ENCODE results near the gene RGS6. TPM values are rescaled to one million over a fixed set of nuclear protein-coding genes. Genes with fewer than 3 reads are reported as not detected.

RGS6 gene
- total and polyA plus RNA-seq, 7 donors: 0.19 to 1.6 (median 0.42) TPM

DNA sequence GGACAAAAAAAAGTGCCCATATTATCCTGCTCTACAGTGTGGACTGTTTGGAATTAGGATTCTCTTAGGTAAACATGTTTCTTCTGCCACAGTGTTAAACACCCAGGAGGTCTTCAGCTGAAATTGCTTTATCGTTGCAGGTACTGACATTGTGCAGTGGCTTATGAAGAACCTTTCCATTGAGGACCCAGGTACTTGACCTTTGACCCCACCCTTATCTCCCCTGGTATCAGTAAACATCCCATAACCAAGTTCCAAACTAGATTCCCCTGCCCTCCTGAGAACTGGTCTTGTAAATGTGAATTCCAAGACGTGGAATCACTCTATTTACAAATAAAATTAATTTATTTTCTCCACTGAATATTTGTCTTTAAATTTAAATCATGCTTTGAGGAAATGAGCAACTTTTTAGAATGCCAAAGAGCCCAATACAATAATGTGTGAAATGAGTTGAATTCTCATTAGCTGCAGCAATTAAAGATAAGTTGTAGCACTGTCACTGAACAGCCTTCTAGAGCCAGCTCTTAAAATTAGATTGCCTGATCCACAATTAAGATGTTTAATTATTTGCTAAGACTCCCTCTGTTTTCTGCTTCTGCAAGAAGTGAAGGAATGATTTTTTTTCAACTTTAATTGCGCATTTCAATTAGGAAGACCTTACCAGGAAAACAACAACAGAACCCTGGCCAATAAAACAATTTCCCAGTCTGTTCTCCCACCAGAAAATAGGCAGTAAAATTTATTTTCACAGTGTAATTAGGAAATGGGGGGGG lies 522.3 kb downstream of the RGS6 start:
- TF ChIP-seq, protein P1, sequence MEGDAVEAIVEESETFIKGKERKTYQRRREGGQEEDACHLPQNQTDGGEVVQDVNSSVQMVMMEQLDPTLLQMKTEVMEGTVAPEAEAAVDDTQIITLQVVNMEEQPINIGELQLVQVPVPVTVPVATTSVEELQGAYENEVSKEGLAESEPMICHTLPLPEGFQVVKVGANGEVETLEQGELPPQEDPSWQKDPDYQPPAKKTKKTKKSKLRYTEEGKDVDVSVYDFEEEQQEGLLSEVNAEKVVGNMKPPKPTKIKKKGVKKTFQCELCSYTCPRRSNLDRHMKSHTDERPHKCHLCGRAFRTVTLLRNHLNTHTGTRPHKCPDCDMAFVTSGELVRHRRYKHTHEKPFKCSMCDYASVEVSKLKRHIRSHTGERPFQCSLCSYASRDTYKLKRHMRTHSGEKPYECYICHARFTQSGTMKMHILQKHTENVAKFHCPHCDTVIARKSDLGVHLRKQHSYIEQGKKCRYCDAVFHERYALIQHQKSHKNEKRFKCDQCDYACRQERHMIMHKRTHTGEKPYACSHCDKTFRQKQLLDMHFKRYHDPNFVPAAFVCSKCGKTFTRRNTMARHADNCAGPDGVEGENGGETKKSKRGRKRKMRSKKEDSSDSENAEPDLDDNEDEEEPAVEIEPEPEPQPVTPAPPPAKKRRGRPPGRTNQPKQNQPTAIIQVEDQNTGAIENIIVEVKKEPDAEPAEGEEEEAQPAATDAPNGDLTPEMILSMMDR (IDR thresholded peaks at IDR 0.05): no peak
- H3K4me1 ChIP-seq: no peaks in the 10 kb centered on the region
- no peaks in the 10 kb centered on the region for H3K9me3 ChIP-seq
- H3K4me3 ChIP-seq: no peak overlapping the region
- intact Hi-C loops (cut with DNase I): no loop called here
- H3K27ac ChIP-seq: no peak overlapping the region
- 72 to 84% (median 82%) methylated on average over 3 of the region's 3 CpGs for WGBS, 3 donors
- no peak for ATAC-seq
- H3K36me3 ChIP-seq (ENCODE audit: insufficient read depth in 1 of 2, low read depth in 1 of 2): no peaks in the 10 kb centered on the region
- no peak for DNase-seq
- H3K27me3 ChIP-seq (ENCODE audit: insufficient read depth in 3 of 3, low read length in 2 of 3): peaks cover 0 to 6% (median 0%) of the 10 kb centered on the region in 3 donors

DNA sequence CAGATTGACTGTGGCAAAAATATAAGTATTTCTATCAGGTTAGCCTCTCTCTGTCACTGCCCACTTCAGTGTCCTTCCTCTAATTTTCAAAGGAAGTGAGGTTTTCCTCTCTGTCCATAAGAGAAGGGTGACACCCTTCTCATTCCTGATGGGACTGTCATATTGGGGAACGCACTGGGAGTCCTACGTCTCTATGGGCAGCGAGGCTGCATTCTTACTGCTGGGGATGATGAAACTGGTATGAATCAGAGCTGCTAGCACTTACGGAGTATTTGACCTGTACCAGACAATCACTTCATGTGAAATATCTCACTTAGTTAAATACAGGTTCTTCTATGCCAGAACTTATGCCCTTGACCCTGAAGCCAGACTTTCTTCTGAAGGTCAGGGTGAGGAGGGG lies 525.4 kb downstream of the RGS6 start:
- Histone ChIP-seq H3K4me1 (no peaks in the 10 kb centered on the region), H3K4me3 (no peak overlapping the region), H3K36me3 (ENCODE audit: insufficient read depth in 1 of 2, low read depth in 1 of 2) (no peaks in the 10 kb centered on the region), H3K9me3 (no peaks in the 10 kb centered on the region), H3K27me3 (ENCODE audit: insufficient read depth in 3 of 3, low read length in 2 of 3) (peaks cover 0 to 6% (median 0%) of the 10 kb centered on the region in 3 donors), H3K27ac (no peak overlapping the region)
- DNase-seq (no peak), ATAC-seq (no peak)
- 88 to 94% (median 90%) methylated on average over 4 of the region's 4 CpGs for WGBS, 3 donors
- TF ChIP-seq, protein P1 (IDR thresholded peaks at IDR 0.05): no peak
- intact Hi-C loops (cut with DNase I): no loop called here

DNA sequence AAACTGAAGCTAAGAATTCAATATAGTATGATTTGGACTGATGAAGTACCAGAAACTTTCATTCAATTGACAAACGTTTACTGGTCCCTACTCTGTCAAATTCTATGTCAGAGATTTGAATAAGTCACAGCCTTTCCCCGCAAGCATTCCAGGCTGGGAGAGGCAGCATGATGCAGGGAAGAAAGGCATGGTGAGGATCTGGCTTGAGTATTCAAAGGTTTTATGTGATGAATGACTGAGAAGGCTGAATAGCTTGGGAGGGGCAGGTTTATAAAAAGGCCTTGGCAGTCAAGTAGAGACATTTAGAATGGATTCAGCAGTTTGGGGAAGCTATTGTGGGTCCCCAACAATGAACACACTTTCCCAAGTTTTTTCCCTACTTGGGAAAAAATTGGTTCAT lies 529.8 kb downstream of the RGS6 start:
- H3K4me3 ChIP-seq: no peak overlapping the region
- H3K36me3 ChIP-seq (ENCODE audit: insufficient read depth in 1 of 2, low read depth in 1 of 2): no peaks in the 10 kb centered on the region
- TF ChIP-seq, protein P1 (IDR thresholded peaks at IDR 0.05): no peak
- ATAC-seq (no peak), DNase-seq (no peak)
- WGBS, 3 donors: 81 to 83% (median 82%) methylated on average over 2 of the region's 2 CpGs
- intact Hi-C loops (cut with DNase I): no loop called here
- peaks cover 8% of the 10 kb centered on the region for H3K9me3 ChIP-seq
- H3K27me3 ChIP-seq (ENCODE audit: insufficient read depth in 3 of 3, low read length in 2 of 3): peaks cover 0 to 6% (median 0%) of the 10 kb centered on the region in 3 donors
- H3K4me1 ChIP-seq: no peaks in the 10 kb centered on the region
- H3K27ac ChIP-seq: no peak overlapping the region

DNA sequence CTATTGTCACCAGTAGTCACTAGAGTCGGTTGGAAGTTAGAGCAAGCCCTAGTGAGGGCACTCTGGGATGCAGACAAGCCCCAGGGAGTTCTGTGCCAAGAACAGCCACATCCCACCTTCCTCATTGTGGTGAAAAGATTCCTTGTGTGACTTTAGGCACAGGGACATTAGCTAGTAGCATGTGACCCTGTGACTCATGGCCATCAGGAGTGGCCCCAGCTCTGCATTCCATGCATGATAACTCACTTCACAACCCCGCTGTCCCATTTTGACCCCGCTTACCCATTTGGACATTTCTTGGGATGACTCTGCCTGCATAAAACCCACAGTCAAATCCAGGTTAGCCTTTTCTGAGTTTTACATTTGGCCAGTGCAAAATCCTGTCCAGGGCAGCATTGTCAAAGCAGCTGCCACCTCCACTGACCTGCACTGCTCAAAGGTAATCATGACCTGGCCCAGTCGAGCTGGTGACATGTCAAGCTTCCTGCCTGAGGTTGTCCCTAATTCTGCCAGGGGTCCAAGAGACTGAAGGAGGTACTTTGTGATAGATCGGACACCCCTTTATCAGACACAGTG lies 531.1 kb downstream of the RGS6 start:
- 75 to 86% (median 79%) methylated on average over 5 of the region's 5 CpGs for WGBS, 3 donors
- intact Hi-C loops (cut with DNase I): no loop called here
- no peaks in the 10 kb centered on the region for H3K4me1 ChIP-seq
- no peaks in the 10 kb centered on the region for H3K36me3 ChIP-seq (ENCODE audit: insufficient read depth in 1 of 2, low read depth in 1 of 2)
- no peak overlapping the region for H3K4me3 ChIP-seq
- no peak overlapping the region for H3K27ac ChIP-seq
- peaks cover 0 to 1% (median 0%) of the 10 kb centered on the region in 3 donors for H3K27me3 ChIP-seq (ENCODE audit: insufficient read depth in 3 of 3, low read length in 2 of 3)
- DNase-seq (no peak), ATAC-seq (peak in 2 of 4 donors; percentile 33 to 34)
- TF ChIP-seq, protein P1 (IDR thresholded peaks at IDR 0.05): no peak
- peaks cover 8% of the 10 kb centered on the region for H3K9me3 ChIP-seq
